Prostate gland (tissue), 2 donors: Measurements from ENCODE around the gene TRAK1. TPM values are rescaled to one million over a fixed set of nuclear protein-coding genes. Genes with fewer than 3 reads are reported as not detected.

ENCODE experiments used
- DNase-seq: peaks from one replicate; pipeline ENCODE4 v3.0.0-alpha.2; 2019; ENCODE audit warnings: low spot score
- H3K27ac ChIP-seq, 2 donors: fragments of 200-600 bp; sonication (generic); 2 replicates each; pipeline ENCODE4 v1.5.1; 2017 to 2019
- H3K27me3 ChIP-seq: fragments of 200-600 bp; sonication (generic); replicated peaks from 2 replicates; pipeline ENCODE4 v1.5.1; 2019; ENCODE audit not compliant: insufficient read depth
- H3K36me3 ChIP-seq, 2 donors: fragments of 200-600 bp; sonication (generic); 1 replicate in 1 of 2; 2 replicates in 1 of 2; pipeline versions ENCODE4 v1.5.1 to v1.8.1; 2017 to 2019
- H3K4me1 ChIP-seq: fragments of 200-600 bp; sonication (generic); replicated peaks from 2 replicates; pipeline ENCODE4 v1.5.1; 2019
- H3K4me3 ChIP-seq, 2 donors: fragments of 200-600 bp; sonication (generic); 2 replicates each; pipeline ENCODE4 v1.5.1; 2017 to 2019
- H3K9me3 ChIP-seq: fragments of 200-600 bp; sonication (generic); 2 replicates; pipeline ENCODE4 v1.5.1; 2017
- CTCF ChIP-seq, 4 experiments: fragments of 200-600 bp in 2 of 4; fragments of 450-650 bp in 2 of 4; sonication (generic) in 2 of 4; IDR thresholded peaks; 1 replicate in 3 of 4; 2 replicates in 1 of 4; pipeline ENCODE4 v1.5.1; 2016 to 2019; ENCODE audit warnings: antibody characterized with exemption in 4 of 4, mild to moderate bottlenecking in 2 of 4, moderate library complexity in 2 of 4
- POLR2A ChIP-seq: fragments of 450-650 bp; IDR thresholded peaks from one replicate; pipeline ENCODE4 v1.6.1; 2016; ENCODE audit warnings: antibody characterized with exemption, mild to moderate bottlenecking
- POLR2AphosphoS5 ChIP-seq: sonication (generic); formaldehyde crosslinking; IDR thresholded peaks from one replicate; pipeline ENCODE4 v1.6.1; 2017; ENCODE audit warnings: antibody characterized with exemption
- WGBS: methylation state at CpG from one replicate; pipeline ENCODE4 v1.1.5; 2018; 5-methylcytosine and 5-hydroxymethylcytosine counted together
- intact Hi-C: fragments of 100-400 bp; cut with DNase I; formaldehyde crosslinking; loops from one replicate; pipeline ENCODE4 v1.14.2; 2022
- total RNA-seq, 2 donors: library from RNA; depleted of rRNA; stranded (reverse); fragments of >200 nt; gene quantifications; one replicate each; pipeline ENCODE4 v1.1.0, GENCODE V29; 2016

The TRAK1 gene
- total RNA-seq, 2 donors from 2014 or later, result 35.6 to 80.3 TPM

GRCh38 chr3:42161050-42161935 lies 70.1 kb downstream of the TRAK1 start:
- H3K4me1 ChIP-seq, result peaks cover 4% of the 10 kb centered on the region
- no peak overlapping the region for H3K4me3 ChIP-seq
- no peaks in the 10 kb centered on the region for H3K9me3 ChIP-seq
- no peak overlapping the region for H3K27ac ChIP-seq
- TF ChIP-seq POLR2AphosphoS5 (no peak), CTCF (IDR thresholded peaks at IDR 0.05) (no peak), POLR2A (no peak)
- 87% methylated on average over 6 of the region's 6 CpGs for WGBS
- H3K27me3 ChIP-seq, result no peaks in the 10 kb centered on the region
- DNase-seq, result no peak
- no peaks in the 10 kb centered on the region for H3K36me3 ChIP-seq
- intact Hi-C loops, result no loop called here

GRCh38 chr3:42162462-42162861 lies 71.3 kb downstream of the TRAK1 start:
- intact Hi-C loops, result no loop called here
- H3K36me3 ChIP-seq, result no peaks in the 10 kb centered on the region
- TF ChIP-seq POLR2AphosphoS5 (no peak), POLR2A (no peak), CTCF (IDR thresholded peaks at IDR 0.05) (no peak)
- no peak overlapping the region for H3K27ac ChIP-seq
- 77% methylated on average over 5 of the region's 5 CpGs for WGBS
- H3K27me3 ChIP-seq, result no peaks in the 10 kb centered on the region
- H3K4me1 ChIP-seq, result peaks cover 4% of the 10 kb centered on the region
- H3K4me3 ChIP-seq, result no peak overlapping the region
- no peak for DNase-seq
- no peaks in the 10 kb centered on the region for H3K9me3 ChIP-seq

- intact Hi-C loops, result no loop called here
- no peaks in the 10 kb centered on the region for H3K36me3 ChIP-seq
- no peaks in the 10 kb centered on the region for H3K9me3 ChIP-seq
- H3K27ac ChIP-seq, result no peak overlapping the region
- TF ChIP-seq POLR2A (no peak), POLR2AphosphoS5 (no peak), CTCF (IDR thresholded peaks at IDR 0.05) (no peak)
- 61% methylated on average over 5 of the region's 5 CpGs for WGBS
- DNase-seq, result no peak
- H3K4me1 ChIP-seq, result peaks cover 4% of the 10 kb centered on the region
- H3K4me3 ChIP-seq, result no peak overlapping the region
- H3K27me3 ChIP-seq, result no peaks in the 10 kb centered on the region
These were observed 72.6 kb downstream of the TRAK1 start for GRCh38 chr3:42163622-42164244.

- peaks cover 4% of the 10 kb centered on the region for H3K4me1 ChIP-seq
- no peak overlapping the region for H3K4me3 ChIP-seq
- DNase-seq, result no peak
- no peak overlapping the region for H3K27ac ChIP-seq
- WGBS, result 83% methylated on average over 2 of the region's 2 CpGs
- TF ChIP-seq POLR2AphosphoS5, result no peak
- TF ChIP-seq POLR2A, result no peak
- TF ChIP-seq CTCF (IDR thresholded peaks at IDR 0.05), result no peak
- H3K27me3 ChIP-seq, result no peaks in the 10 kb centered on the region
- intact Hi-C loops, result no loop called here
- no peaks in the 10 kb centered on the region for H3K36me3 ChIP-seq
- H3K9me3 ChIP-seq, result no peaks in the 10 kb centered on the region
These were observed 73.5 kb downstream of the TRAK1 start for GRCh38 chr3:42164656-42165055.

- DNase-seq, result no peak
- WGBS, result 94% methylated on average over 4 of the region's 4 CpGs
- TF ChIP-seq POLR2AphosphoS5 (no peak), CTCF (IDR thresholded peaks at IDR 0.05) (no peak), POLR2A (no peak)
- intact Hi-C loops, result no loop called here
- Histone ChIP-seq H3K9me3 (no peaks in the 10 kb centered on the region), H3K27ac (no peak overlapping the region), H3K4me3 (no peak overlapping the region), H3K27me3 (no peaks in the 10 kb centered on the region), H3K4me1 (peaks cover 4% of the 10 kb centered on the region), H3K36me3 (no peaks in the 10 kb centered on the region)
These were observed 74.1 kb downstream of the TRAK1 start for GRCh38 chr3:42165211-42165610.
